Upper lobe of left lung (tissue), 6 donors: ENCODE data around the gene MME. TPM values are rescaled to one million over a fixed set of nuclear protein-coding genes. Genes with fewer than 3 reads are reported as not detected.

ENCODE experiments used
- ATAC-seq, 2 donors: fragments of 200-7000 bp; cut with Tn5 transposase; one replicate each; pipeline ENCODE4 v1.9.1; 2022; ENCODE audit warnings: mild to moderate bottlenecking in 2 of 2, moderate library complexity in 2 of 2; ENCODE audit not compliant: low FRiP score in 2 of 2
- DNase-seq, 2 donors: peaks; one replicate each; pipeline ENCODE4 v3.0.0-alpha.2; 2019 to 2020
- H3K27ac ChIP-seq, 4 donors: fragments of 200-600 bp; sonication (generic); one replicate each; pipeline ENCODE4 v1.5.1; 2016 to 2019
- H3K27me3 ChIP-seq, 4 donors: fragments of 200-600 bp; sonication (generic); one replicate each; pipeline ENCODE4 v1.5.1; 2017 to 2019
- H3K36me3 ChIP-seq, 4 donors: fragments of 200-600 bp; sonication (generic); one replicate each; pipeline ENCODE4 v1.5.1; 2016 to 2019
- H3K4me1 ChIP-seq, 4 donors: fragments of 200-600 bp; sonication (generic); one replicate each; pipeline ENCODE4 v1.5.1; 2018 to 2019
- H3K4me3 ChIP-seq, 4 donors: fragments of 200-600 bp; sonication (generic); one replicate each; pipeline ENCODE4 v1.5.1; 2017 to 2019; ENCODE audit warnings: mild to moderate bottlenecking in 2 of 4, moderate library complexity in 1 of 4
- H3K9me3 ChIP-seq, 4 donors: fragments of 200-600 bp; sonication (generic); one replicate each; pipeline ENCODE4 v1.5.1; 2018 to 2019
- CTCF ChIP-seq, 6 experiments: fragments of 450-650 bp in 4 of 6; fragments of 200-600 bp in 2 of 6; sonication (generic) in 2 of 6; IDR thresholded peaks; one replicate each; pipeline ENCODE4 v1.5.1; 2016 to 2019; ENCODE audit warnings: antibody characterized with exemption in 6 of 6
- EP300 ChIP-seq, 4 donors: sonication (generic); formaldehyde crosslinking; IDR thresholded peaks; one replicate each; pipeline ENCODE4 v1.5.1; 2017; ENCODE audit warnings: antibody characterized with exemption in 4 of 4, control low read depth in 2 of 4
- POLR2A ChIP-seq, 4 donors: fragments of 450-650 bp; IDR thresholded peaks; one replicate each; pipeline ENCODE4 v1.5.1; 2016 to 2017; ENCODE audit warnings: antibody characterized with exemption in 4 of 4, mild to moderate bottlenecking in 2 of 4
- POLR2AphosphoS5 ChIP-seq, 2 donors: sonication (generic); formaldehyde crosslinking; IDR thresholded peaks; one replicate each; pipeline ENCODE4 v1.5.1; 2017; ENCODE audit warnings: antibody characterized with exemption in 2 of 2
- whole genome bisulfite sequencing, 2 donors: methylation state at CpG; one replicate each; pipeline ENCODE4 v1.1.5; 2017 to 2018; 5-methylcytosine and 5-hydroxymethylcytosine counted together
- total RNA-seq, 6 donors: library from RNA; depleted of rRNA in 4 of 6; stranded (reverse); fragments of >200 nt in 4 of 6; gene quantifications; one replicate each; pipeline versions ENCODE4 v1.1.0 to v1.2.1, GENCODE V29; 2016 to 2021
- donor health status: DM: no; HTN: no; CAD: no; lungs with moderate emphysema.
- donor health status: DM: no; HTN: yes; CAD: no; lungs with severe emphysema.

Gene MME
- total RNA-seq, 6 donors from 2014 or later = 51.8 to 101 (median 74.8) TPM

DNA sequence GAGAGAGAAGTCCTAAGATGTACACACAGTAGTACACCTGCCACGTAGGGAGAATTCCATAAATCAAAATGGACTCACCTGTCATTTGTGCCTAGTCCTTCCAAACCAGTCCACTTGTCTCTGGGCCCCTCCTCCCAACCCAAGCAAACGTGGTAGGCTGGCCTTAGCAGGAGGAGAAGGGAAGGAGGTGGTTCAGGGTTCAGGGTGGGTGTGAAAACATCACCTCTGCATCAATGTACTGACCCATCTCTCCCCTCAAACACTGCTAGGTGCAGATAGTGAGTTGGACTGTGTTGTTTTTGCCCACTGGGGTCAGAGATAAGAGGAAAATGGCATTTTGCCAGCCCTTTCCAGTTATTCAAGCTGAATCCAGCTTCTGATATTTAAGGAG is 99.3 kb downstream of the MME start:
- H3K4me1 ChIP-seq = no peaks in the 10 kb centered on the region
- TF ChIP-seq CTCF (IDR thresholded peaks at IDR 0.05) (no peak), POLR2A (IDR thresholded peaks at IDR 0.05) (no peak), POLR2AphosphoS5 (IDR thresholded peaks at IDR 0.05) (no peak), EP300 (IDR thresholded peaks at IDR 0.05) (no peak)
- no peak for DNase-seq
- H3K27me3 ChIP-seq = no peaks in the 10 kb centered on the region
- no peak overlapping the region for H3K4me3 ChIP-seq
- no peaks in the 10 kb centered on the region for H3K36me3 ChIP-seq
- WGBS, 2 donors = 52 to 64% methylated on average over 2 of the region's 2 CpGs
- H3K9me3 ChIP-seq = no peaks in the 10 kb centered on the region
- ATAC-seq = no peak
- H3K27ac ChIP-seq = no peak overlapping the region

- no peaks in the 10 kb centered on the region for H3K27me3 ChIP-seq
- H3K4me1 ChIP-seq = no peaks in the 10 kb centered on the region
- ATAC-seq = no peak
- no peak overlapping the region for H3K27ac ChIP-seq
- no peak overlapping the region for H3K4me3 ChIP-seq
- TF ChIP-seq POLR2A (IDR thresholded peaks at IDR 0.05) = no peak
- DNase-seq = no peak
- no peaks in the 10 kb centered on the region for H3K36me3 ChIP-seq
- no peaks in the 10 kb centered on the region for H3K9me3 ChIP-seq
- 86 to 94% methylated on average over 5 of the region's 5 CpGs for WGBS, 2 donors
Measured at GRCh38 chr3:155179966-155180757, 100.0 kb downstream of the MME start.

- TF ChIP-seq POLR2AphosphoS5 (IDR thresholded peaks at IDR 0.05) = no peak
- no peak for TF ChIP-seq CTCF (IDR thresholded peaks at IDR 0.05)
- no peak for TF ChIP-seq EP300 (IDR thresholded peaks at IDR 0.05)
- TF ChIP-seq POLR2A (IDR thresholded peaks at IDR 0.05) = no peak
- Histone ChIP-seq H3K27me3 (no peaks in the 10 kb centered on the region), H3K9me3 (no peaks in the 10 kb centered on the region), H3K27ac (no peak overlapping the region), H3K4me3 (no peak overlapping the region), H3K4me1 (no peaks in the 10 kb centered on the region), H3K36me3 (no peaks in the 10 kb centered on the region)
- 90 to 91% methylated on average over 1 of the region's 1 CpG for WGBS, 2 donors
- DNase-seq (no peak), ATAC-seq (no peak)
Measured at GRCh38 chr3:155182467-155182866, 102.3 kb downstream of the MME start.

- no peak for ATAC-seq
Measured at GRCh38 chr3:155184011-155184410, 103.9 kb downstream of the MME start.

GRCh38 chr3:155185631-155186071 is 105.5 kb downstream of the MME start:
- H3K36me3 ChIP-seq = no peaks in the 10 kb centered on the region
- TF ChIP-seq EP300 (IDR thresholded peaks at IDR 0.05) (no peak), POLR2A (IDR thresholded peaks at IDR 0.05) (no peak), CTCF (IDR thresholded peaks at IDR 0.05) (no peak), POLR2AphosphoS5 (IDR thresholded peaks at IDR 0.05) (no peak)
- no peak for ATAC-seq
- H3K4me3 ChIP-seq = no peak overlapping the region
- DNase-seq = no peak
- no peak overlapping the region for H3K27ac ChIP-seq
- H3K4me1 ChIP-seq = no peaks in the 10 kb centered on the region
- H3K27me3 ChIP-seq = no peaks in the 10 kb centered on the region
- 96 to 100% methylated on average over 2 of the region's 2 CpGs for WGBS, 2 donors
- H3K9me3 ChIP-seq = no peaks in the 10 kb centered on the region

More at GRCh38 chr3:155184011-155184410, 103.9 kb downstream of the MME start:
- Histone ChIP-seq H3K36me3 (no peaks in the 10 kb centered on the region), H3K4me1 (no peaks in the 10 kb centered on the region), H3K27me3 (no peaks in the 10 kb centered on the region), H3K9me3 (no peaks in the 10 kb centered on the region), H3K27ac (peak overlapping the region in 1 of 4 donors; percentile 17), H3K4me3 (no peak overlapping the region)
- TF ChIP-seq CTCF (IDR thresholded peaks at IDR 0.05) (no peak), POLR2AphosphoS5 (IDR thresholded peaks at IDR 0.05) (no peak), POLR2A (IDR thresholded peaks at IDR 0.05) (no peak), EP300 (IDR thresholded peaks at IDR 0.05) (no peak)
- DNase-seq = no peak
- 59 to 60% methylated on average over 1 of the region's 1 CpG for WGBS, 2 donors
